Common myeloid progenitor, CD34-positive (primary cell): ENCODE results near the gene PMEPA1.

Experiments
- CTCF ChIA-PET: fragments of 350-600 bp; sonication (Branson Sonifier 250); formaldehyde crosslinking; loops from one replicate; lab custom pipeline; 2021; ENCODE audit warnings: antibody characterized with exemption; lab: Charles Lee
- POLR2A ChIA-PET: fragments of 350-600 bp; sonication (Branson Sonifier 250); formaldehyde crosslinking; loops from one replicate; lab custom pipeline; 2021; ENCODE audit warnings: antibody characterized with exemption; lab: Charles Lee
- DNase-seq, 3 donors: peaks; one replicate each; pipeline versions ENCODE4 v3.0.0 to v3.0.0-alpha.2; 2013
- H3K27ac ChIP-seq, 2 experiments: 1 replicate in 1 of 2; 2 replicates in 1 of 2; pipeline ENCODE4 v1.7.0; 2013; ENCODE audit warnings: inconsistent platforms in 2 of 2, low read length in 2 of 2, mild to moderate bottlenecking in 2 of 2, low read depth in 1 of 2, moderate library complexity in 1 of 2; ENCODE audit not compliant: severe bottlenecking in 2 of 2, insufficient read depth in 1 of 2, poor library complexity in 1 of 2
- H3K27me3 ChIP-seq, 5 experiments: replicated peaks in 2 of 5; 1 replicate in 3 of 5; 2 replicates in 2 of 5; pipeline versions ENCODE4 v1.6.1 to v1.7.0; 2013; ENCODE audit warnings: low read length in 4 of 5, mild to moderate bottlenecking in 2 of 5, moderate library complexity in 2 of 5, inconsistent platforms in 1 of 5; ENCODE audit not compliant: insufficient read depth in 5 of 5, control insufficient read depth in 4 of 5
- H3K36me3 ChIP-seq, 4 experiments: 1 replicate in 2 of 4; 2 replicates in 2 of 4; pipeline versions ENCODE4 v1.6.1 to v1.7.0; 2013; ENCODE audit warnings: low read length in 3 of 4, control low read depth in 1 of 4, mild to moderate bottlenecking in 1 of 4; ENCODE audit not compliant: control insufficient read depth in 4 of 4, insufficient read depth in 4 of 4
- H3K4me1 ChIP-seq, 4 experiments: 1 replicate in 3 of 4; 2 replicates in 1 of 4; pipeline versions ENCODE4 v1.6.1 to v1.7.1; 2013; ENCODE audit warnings: low read length in 3 of 4, mild to moderate bottlenecking in 3 of 4, control low read depth in 1 of 4, inconsistent platforms in 1 of 4, moderate library complexity in 1 of 4; ENCODE audit not compliant: control insufficient read depth in 4 of 4, insufficient read depth in 4 of 4; ENCODE audit errors: control extremely low read depth in 1 of 4
- H3K4me3 ChIP-seq, 7 experiments: 1 replicate in 4 of 7; 2 replicates in 3 of 7; pipeline versions ENCODE4 v1.5.1 to v1.7.0; 2013; ENCODE audit warnings: mild to moderate bottlenecking in 7 of 7, low read length in 6 of 7, moderate library complexity in 6 of 7, inconsistent platforms in 2 of 7, low read depth in 2 of 7, control low read depth in 1 of 7; ENCODE audit not compliant: insufficient read depth in 4 of 7, control insufficient read depth in 1 of 7; ENCODE audit errors: extremely low read depth in 1 of 7
- H3K9me3 ChIP-seq, 5 experiments: 1 replicate in 4 of 5; 2 replicates in 1 of 5; pipeline versions ENCODE4 v1.6.1 to v1.7.1; 2013; ENCODE audit warnings: low read length in 4 of 5, mild to moderate bottlenecking in 2 of 5, inconsistent platforms in 1 of 5, low read depth in 1 of 5, moderate library complexity in 1 of 5; ENCODE audit not compliant: control insufficient read depth in 4 of 5, insufficient read depth in 2 of 5; ENCODE audit errors: control extremely low read depth in 1 of 5
- WGBS: methylation state at CpG from one replicate; pipeline ENCODE4 v1.1.5; 2013; ENCODE audit not compliant: insufficient coverage; 5-methylcytosine and 5-hydroxymethylcytosine counted together

Gene PMEPA1

DNA sequence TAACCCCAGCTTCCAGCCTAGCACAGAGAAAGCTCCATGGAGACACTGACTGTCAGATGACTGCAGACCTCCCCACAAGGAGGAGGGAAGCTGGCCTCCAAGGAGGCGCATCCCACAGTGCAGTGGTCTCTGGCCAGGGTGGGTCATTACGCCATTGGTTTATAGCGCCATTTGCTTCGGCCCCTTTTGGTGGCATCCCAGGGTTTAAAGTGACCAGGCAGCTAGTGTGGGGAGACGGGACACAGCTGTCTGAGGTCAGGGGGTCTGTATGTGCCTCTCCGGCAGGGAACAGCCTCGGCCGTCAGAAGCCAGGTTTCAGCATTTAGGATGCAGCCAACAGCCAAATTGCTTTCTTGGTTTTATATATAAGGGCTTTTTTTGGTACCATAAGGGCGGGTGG, 15.8 kb upstream of the PMEPA1 start:
- WGBS = 97% methylated on average over 9 of the region's 9 CpGs
- DNase-seq = no peak
- POLR2A ChIA-PET = no interaction called here
- H3K4me3 ChIP-seq = no peak overlapping the region
- CTCF ChIA-PET = no interaction called here
- H3K27ac ChIP-seq = no peak overlapping the region
- peaks cover 0 to 2% (median 0%) of the 10 kb centered on the region in 5 experiments for H3K27me3 ChIP-seq
- no peaks in the 10 kb centered on the region for H3K4me1 ChIP-seq
- H3K9me3 ChIP-seq = no peaks in the 10 kb centered on the region
- H3K36me3 ChIP-seq = no peaks in the 10 kb centered on the region

GRCh38 chr20:57724610-57725405, 15.0 kb upstream of the PMEPA1 start:
- DNase-seq = no peak
- H3K27me3 ChIP-seq = peaks cover 0 to 2% (median 0%) of the 10 kb centered on the region in 5 experiments
- no peak overlapping the region for H3K4me3 ChIP-seq
- no peaks in the 10 kb centered on the region for H3K36me3 ChIP-seq
- no peaks in the 10 kb centered on the region for H3K4me1 ChIP-seq
- CTCF ChIA-PET = no interaction called here
- H3K9me3 ChIP-seq = no peaks in the 10 kb centered on the region
- no peak overlapping the region for H3K27ac ChIP-seq
- 96% methylated on average over 16 of the region's 16 CpGs for whole genome bisulfite sequencing
- POLR2A ChIA-PET = no interaction called here

DNA sequence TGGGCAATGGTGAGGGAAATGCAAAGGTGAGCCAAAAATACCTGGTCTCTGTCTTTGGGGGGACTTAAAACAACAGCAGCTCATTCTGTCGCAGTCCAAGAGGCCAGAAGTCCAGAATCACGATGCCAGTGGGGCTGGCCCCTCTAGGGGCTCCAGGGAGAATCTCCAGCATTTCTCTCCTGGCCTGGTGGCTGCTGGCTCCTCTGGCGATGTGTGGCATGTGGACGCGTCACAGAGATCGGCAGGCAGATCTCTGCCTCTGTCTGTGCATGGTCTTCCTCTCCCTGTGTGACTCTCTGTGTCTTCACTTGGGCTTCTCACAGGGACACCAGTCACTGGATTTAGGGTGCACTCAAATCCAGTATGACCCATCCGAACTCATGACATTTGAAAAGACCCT, 14.0 kb upstream of the PMEPA1 start:
- H3K27ac ChIP-seq = no peak overlapping the region
- ChIA-PET CTCF (no interaction called here), POLR2A (no interaction called here)
- H3K36me3 ChIP-seq = no peaks in the 10 kb centered on the region
- H3K27me3 ChIP-seq = peaks cover 0 to 2% (median 0%) of the 10 kb centered on the region in 5 experiments
- H3K4me1 ChIP-seq = peaks cover 0 to 3% (median 1%) of the 10 kb centered on the region in 4 experiments
- no peaks in the 10 kb centered on the region for H3K9me3 ChIP-seq
- no peak for DNase-seq
- H3K4me3 ChIP-seq = no peak overlapping the region
- 100% methylated on average over 6 of the region's 7 CpGs for WGBS

DNA sequence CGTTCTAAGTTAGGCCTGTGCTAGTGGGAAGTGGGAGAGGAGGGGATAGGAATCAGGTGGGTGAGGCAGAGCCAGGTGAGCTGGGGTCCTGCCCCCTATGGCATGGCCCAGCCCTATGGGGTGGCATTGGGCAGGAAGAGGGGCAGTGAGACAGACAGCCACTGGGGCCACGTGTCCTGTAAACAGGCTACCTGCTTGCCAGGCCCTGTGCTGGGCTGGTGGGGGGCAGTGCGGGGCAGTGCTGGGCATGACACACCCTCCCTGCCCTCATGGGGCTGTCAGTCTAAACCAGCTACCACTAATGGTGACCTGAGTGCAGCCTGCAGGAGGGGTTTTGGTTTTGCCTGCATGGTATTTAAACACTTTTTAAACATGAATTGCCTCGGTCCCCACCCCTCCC, 10.1 kb upstream of the PMEPA1 start:
- POLR2A ChIA-PET = interaction anchor here (0.7 to 1.4 kb wide), 2 partner anchors 10 to 107 kb away, joined by 4 to 5 read pairs; partner anchors contain the start of gene PMEPA1
- CTCF ChIA-PET = interaction anchor here (1.2 to 2.1 kb wide), 3 partner anchors 9 to 372 kb away, joined by 3 to 7 read pairs (median 3); no protein-coding TSS in a partner anchor
- H3K4me1 ChIP-seq = peaks cover 0 to 6% (median 4%) of the 10 kb centered on the region in 4 experiments
- H3K27me3 ChIP-seq = peaks cover 0 to 2% (median 0%) of the 10 kb centered on the region in 5 experiments
- no peak overlapping the region for H3K27ac ChIP-seq
- no peaks in the 10 kb centered on the region for H3K9me3 ChIP-seq
- no peaks in the 10 kb centered on the region for H3K36me3 ChIP-seq
- H3K4me3 ChIP-seq = no peak overlapping the region
- no peak for DNase-seq
- 100% methylated on average over 1 of the region's 4 CpGs for WGBS

DNA sequence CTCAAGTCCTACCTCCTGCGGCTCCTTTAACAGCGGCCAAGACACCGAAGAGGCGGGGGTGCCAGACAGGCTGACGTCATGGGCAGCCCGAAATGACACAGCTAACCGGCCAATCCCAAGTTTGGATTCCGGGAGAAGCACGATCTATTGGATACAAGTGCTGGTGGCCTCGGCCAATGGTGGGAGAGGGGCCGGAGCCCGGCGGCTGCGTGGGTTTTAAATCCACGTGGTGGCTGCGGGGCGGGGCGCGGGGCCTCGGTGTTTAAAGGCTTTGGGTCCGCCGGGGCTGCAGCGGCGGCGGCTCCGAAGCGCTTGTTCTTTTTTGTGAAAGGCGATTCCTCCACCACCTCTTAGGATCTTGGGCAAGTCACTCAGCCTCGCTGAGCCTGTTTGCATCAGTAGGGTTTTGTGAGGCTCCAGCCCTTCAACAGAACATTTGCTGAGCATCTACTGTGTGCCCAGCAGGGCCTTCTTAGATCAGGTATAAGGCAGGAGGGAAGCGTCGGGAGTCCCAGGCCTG, 8.7 kb upstream of the PMEPA1 start:
- Histone ChIP-seq H3K4me1 (peaks cover 0 to 6% (median 4%) of the 10 kb centered on the region in 4 experiments), H3K36me3 (no peaks in the 10 kb centered on the region), H3K27me3 (no peaks in the 10 kb centered on the region), H3K9me3 (no peaks in the 10 kb centered on the region), H3K27ac (no peak overlapping the region), H3K4me3 (peak overlapping the region in 4 of 7 experiments; percentile 20 to 70 (median 25))
- ChIA-PET POLR2A (interaction anchor here (0.6 to 1.1 kb wide), 2 partner anchors 9 to 17 kb away, joined by 3 to 4 read pairs; partner anchors contain the start of gene PMEPA1), CTCF (interaction anchor here (1.2 kb wide), 1 partner anchor 373 kb away, joined by 3 read pairs; no protein-coding TSS in a partner anchor)
- WGBS = 1% methylated on average over 29 of the region's 31 CpGs
- DNase-seq = peak; percentile 97 to 98 (median 98)

DNA sequence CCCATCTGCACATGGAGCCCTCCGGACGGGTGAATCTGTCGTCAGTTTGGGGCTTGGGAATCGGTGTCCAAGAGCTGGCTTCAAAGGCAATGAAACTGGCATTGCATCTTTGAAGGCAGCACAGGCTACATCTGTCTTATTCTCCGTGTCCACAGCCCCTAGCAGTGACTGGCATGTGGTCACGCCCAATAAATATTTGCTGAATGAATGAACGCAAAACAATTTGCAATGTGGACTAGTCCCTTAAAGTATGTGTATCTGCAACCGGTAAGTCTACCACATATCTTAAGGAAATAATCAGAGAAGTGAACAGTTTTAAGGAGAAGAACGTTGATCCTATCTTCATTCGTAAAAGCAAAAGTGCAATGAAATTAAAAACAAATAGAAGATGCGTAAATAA, 8.0 kb upstream of the PMEPA1 start:
- ChIA-PET CTCF (no interaction called here), POLR2A (interaction anchor here (1.1 kb wide), 1 partner anchor 17 kb away, joined by 3 read pairs; no protein-coding TSS in a partner anchor)
- Histone ChIP-seq H3K4me1 (peaks cover 0 to 6% (median 4%) of the 10 kb centered on the region in 4 experiments), H3K9me3 (no peaks in the 10 kb centered on the region), H3K27me3 (no peaks in the 10 kb centered on the region), H3K4me3 (no peak overlapping the region), H3K27ac (no peak overlapping the region), H3K36me3 (no peaks in the 10 kb centered on the region)
- WGBS = 90% methylated on average over 8 of the region's 11 CpGs
- DNase-seq = no peak

- H3K36me3 ChIP-seq = no peaks in the 10 kb centered on the region
- H3K4me1 ChIP-seq = peaks cover 0 to 8% (median 4%) of the 10 kb centered on the region in 4 experiments
- H3K27ac ChIP-seq = no peak overlapping the region
- H3K9me3 ChIP-seq = no peaks in the 10 kb centered on the region
- no peaks in the 10 kb centered on the region for H3K27me3 ChIP-seq
- POLR2A ChIA-PET = no interaction called here
- H3K4me3 ChIP-seq = no peak overlapping the region
- no peak for DNase-seq
- CTCF ChIA-PET = no interaction called here
- 100% methylated on average over 1 of the region's 3 CpGs for WGBS
Observed at GRCh38 chr20:57716901-57717300, 7.1 kb upstream of the PMEPA1 start.
